ENCODE measurements around the gene MIF. TPM values are rescaled to one million over a fixed set of nuclear protein-coding genes. Genes with fewer than 3 reads are reported as not detected.
"Not testable (repeated sequence)": the region's sequence is repeated elsewhere in the genome, so short reads cannot be mapped to it uniquely, and the experiment has no call there.

The MIF gene
- total RNA-seq, 1 donor, result 160 TPM

DNA sequence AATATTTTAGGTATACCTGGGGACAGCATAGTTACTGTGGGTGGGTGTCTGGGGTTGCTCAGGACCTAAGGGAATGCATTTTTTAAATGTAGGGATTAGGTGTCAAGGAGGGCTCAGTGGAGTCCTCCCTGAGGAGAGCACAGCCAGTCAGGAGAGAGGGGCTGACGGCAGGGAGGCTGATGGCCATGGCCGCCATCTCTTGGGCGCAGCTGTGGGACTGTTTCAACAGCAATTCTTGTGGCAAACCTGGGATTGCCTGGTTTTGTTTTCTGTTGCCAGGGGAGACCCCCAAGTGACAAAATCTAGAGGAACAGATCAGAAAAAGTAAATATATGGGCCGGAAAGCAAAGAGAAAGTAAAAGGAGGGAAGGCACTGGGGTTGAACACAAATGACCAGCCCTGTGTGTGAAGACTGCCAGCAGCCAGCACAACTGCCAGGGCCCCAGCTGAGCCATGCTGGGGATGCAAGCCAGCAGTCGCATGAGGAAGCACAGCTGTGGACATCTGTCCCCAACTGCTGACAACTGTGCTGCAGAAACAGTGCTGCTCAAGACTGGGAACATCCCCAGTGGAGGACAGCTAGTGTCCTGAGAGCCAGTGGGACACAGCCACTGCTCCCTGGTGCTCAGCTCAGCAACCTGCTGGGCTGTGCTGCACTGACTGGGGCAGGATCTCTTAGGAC is 10.5 kb downstream of the MIF start:
- DNase-seq (ENCODE audit: low read depth), result no peak
- TF ChIP-seq, protein P1, sequence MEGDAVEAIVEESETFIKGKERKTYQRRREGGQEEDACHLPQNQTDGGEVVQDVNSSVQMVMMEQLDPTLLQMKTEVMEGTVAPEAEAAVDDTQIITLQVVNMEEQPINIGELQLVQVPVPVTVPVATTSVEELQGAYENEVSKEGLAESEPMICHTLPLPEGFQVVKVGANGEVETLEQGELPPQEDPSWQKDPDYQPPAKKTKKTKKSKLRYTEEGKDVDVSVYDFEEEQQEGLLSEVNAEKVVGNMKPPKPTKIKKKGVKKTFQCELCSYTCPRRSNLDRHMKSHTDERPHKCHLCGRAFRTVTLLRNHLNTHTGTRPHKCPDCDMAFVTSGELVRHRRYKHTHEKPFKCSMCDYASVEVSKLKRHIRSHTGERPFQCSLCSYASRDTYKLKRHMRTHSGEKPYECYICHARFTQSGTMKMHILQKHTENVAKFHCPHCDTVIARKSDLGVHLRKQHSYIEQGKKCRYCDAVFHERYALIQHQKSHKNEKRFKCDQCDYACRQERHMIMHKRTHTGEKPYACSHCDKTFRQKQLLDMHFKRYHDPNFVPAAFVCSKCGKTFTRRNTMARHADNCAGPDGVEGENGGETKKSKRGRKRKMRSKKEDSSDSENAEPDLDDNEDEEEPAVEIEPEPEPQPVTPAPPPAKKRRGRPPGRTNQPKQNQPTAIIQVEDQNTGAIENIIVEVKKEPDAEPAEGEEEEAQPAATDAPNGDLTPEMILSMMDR (IDR thresholded peaks at IDR 0.05; ENCODE audit: insufficient read depth, low read length), result no peak
- no peak overlapping the region for H3K4me3 ChIP-seq (ENCODE audit: low read depth, low read length)

DNA sequence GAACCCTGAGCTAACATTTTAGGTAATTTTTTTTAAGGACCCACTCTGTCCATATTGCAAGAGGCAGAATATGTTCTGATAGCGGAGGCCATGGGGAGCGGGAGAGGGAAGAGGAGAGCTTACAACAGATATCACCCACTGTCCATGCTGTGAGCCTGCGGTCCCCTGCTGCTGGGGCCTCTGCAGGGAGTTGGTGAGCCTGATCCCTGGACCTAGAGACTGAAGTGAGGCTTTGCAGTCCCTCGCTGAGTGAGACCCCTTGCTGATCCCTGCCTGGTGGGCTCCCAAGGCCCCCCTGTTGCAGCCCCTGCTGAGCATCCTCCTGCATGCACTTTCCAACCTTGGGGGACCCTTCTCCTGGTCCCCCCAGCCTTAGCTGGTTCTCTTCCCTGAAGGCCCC is 12.5 kb downstream of the MIF start:
- TF ChIP-seq, protein P1 (IDR thresholded peaks at IDR 0.05; ENCODE audit: insufficient read depth, low read length), result no peak
- no peak for DNase-seq (ENCODE audit: low read depth)
- H3K4me3 ChIP-seq (ENCODE audit: low read depth, low read length), result no peak overlapping the region

DNA sequence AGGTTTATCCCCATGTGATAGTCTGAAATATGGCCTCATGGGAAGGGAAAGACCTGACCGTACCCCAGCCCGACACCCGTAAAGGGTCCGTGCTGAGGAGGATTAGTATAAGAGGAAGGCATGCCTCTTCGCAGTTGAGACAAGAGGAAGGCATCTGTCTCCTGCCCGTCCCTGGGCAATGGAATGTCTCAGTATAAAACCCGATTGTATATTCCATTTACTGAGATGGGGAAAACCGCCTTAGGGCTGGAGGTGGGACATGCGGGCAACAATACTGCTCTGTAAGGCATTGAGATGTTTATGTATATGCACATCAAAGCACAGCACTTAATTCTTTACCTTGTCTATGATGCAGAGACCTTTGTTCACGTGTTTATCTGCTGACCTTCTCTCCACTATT is 13.2 kb downstream of the MIF start:
- H3K4me3 ChIP-seq (ENCODE audit: low read depth, low read length); DNase-seq (ENCODE audit: low read depth): not testable (repeated sequence)

DNA sequence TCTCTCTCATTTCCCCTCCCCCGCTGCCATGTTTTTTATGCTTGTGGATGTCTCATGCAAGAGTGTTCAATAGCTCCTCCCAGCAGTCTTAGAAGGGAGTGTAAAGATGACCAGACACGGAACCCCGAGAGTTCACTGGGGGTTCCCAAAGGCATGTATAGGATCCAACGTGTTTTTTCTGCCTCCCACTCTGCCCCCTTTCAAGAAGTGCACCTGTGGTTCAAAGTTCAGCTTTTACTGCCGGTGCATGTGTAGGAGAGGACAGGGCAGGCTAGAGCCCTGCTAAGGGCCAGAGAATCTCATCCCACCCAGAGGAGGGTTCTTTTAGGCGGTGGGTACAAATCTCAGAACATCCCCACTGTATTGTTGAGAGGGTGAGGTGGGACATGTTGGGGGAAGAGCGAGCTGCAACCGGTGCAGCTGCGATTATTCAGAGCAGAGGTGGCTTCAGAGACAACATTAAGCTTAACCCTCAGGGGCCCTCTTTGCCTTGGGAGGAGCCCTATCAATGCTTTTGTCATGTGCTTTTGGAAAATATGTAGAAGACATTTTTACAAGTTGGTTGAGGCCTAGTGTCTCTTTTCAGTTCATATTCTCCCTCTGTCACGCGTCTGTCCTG is 14.5 kb downstream of the MIF start:
- TF ChIP-seq, protein P1 (IDR thresholded peaks at IDR 0.05; ENCODE audit: insufficient read depth, low read length), result no peak
- no peak overlapping the region for H3K4me3 ChIP-seq (ENCODE audit: low read depth, low read length)
- DNase-seq (ENCODE audit: low read depth), result no peak

DNA sequence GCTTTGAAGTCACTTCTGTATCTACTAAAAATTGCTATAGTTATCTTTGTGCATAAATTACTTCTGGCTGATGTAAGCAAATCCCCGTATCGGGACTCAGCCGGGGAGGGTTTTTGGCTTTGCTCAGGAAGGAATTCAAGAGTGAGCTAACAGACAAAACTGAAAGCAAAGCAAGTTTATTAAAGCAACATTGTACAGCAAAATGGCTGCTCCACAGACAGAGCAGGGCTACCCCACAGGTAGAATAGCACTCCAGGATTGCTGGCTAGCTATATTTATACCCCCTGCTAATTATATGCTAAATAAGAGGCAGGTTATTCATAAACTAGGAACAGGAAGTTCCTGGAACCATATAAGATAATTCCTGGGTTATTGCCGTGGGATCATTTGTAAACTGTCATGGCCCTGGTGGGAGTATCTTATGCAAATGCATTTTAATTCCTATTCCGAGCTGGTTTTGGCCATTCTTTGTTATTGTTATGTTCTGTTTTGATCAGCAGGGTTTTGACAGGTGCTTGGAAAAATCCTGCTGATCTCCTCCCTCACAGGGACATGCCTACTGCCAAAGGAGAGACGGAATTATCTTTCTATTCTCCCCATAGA is 15.2 kb downstream of the MIF start:
- TF ChIP-seq, protein P1 (IDR thresholded peaks at IDR 0.05; ENCODE audit: insufficient read depth, low read length), result no peak
- peak; percentile 60 for DNase-seq (ENCODE audit: low read depth)
- H3K4me3 ChIP-seq (ENCODE audit: low read depth, low read length), result no peak overlapping the region

DNA sequence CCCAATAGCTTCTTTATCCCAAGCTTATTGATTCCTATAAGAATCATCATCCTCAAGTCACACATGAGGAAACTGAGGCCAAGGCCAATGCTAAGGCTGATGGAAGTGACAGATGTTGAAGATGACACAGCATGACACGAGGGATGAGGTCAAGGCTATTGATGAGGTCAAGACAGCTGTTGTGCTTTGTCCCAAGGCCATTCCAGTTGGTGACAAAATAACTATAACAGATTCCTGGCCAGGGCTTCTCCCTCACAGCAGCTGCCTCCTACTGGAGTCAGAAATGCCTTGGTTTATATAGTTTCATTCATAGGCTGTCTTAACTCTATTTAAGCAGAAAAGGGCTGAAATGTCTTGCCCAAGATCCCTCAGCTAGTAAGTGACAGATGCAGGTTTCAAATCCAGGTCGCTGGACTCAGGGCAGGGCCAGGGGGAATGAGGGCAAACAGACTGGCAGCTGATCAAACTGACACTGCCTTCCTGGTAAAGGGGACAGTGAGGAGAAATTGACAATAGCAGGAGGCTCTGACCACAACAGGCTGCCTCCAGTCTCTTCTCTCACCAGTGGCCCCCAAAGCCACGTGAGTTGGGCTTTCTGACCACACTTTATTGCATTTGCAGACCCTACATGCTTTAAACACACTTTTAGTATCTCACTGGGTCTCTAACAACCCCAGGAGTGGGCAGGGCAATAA is 16.5 kb downstream of the MIF start:
- no peak overlapping the region for H3K4me3 ChIP-seq (ENCODE audit: low read depth, low read length)
- no peak for DNase-seq (ENCODE audit: low read depth)
- TF ChIP-seq, protein P1 (IDR thresholded peaks at IDR 0.05; ENCODE audit: insufficient read depth, low read length), result no peak

Measured in fibroblast of the aortic adventitia (primary cell).